K562 (cell line): ENCODE data around the gene ZMYM1.

Experiments used
- ESRRA ChIP-seq: fragments of 450-650 bp; IDR thresholded peaks from 2 replicates; pipeline ENCODE4 v1.6.1; 2014; ENCODE audit warnings: low read depth, mild to moderate bottlenecking, moderate library complexity, borderline replicate concordance
- FOS ChIP-seq: IDR thresholded peaks from 3 replicates; pipeline ENCODE4 v1.6.1; 2011; ENCODE audit not compliant: insufficient read length; ENCODE audit errors: extremely low read depth
- POLR2A ChIP-seq: fragments of 450-650 bp; conservative IDR thresholded peaks from 2 replicates; pipeline ENCODE4 v1.6.1; 2016
- POLR2AphosphoS5 ChIP-seq: IDR thresholded peaks from 2 replicates; pipeline ENCODE4 v1.6.1; 2011; ENCODE audit warnings: mild to moderate bottlenecking, low read depth, low read length, moderate library complexity; ENCODE audit not compliant: control insufficient read depth, insufficient read depth
- RBM25 ChIP-seq: fragments of 200-400 bp; formaldehyde crosslinking; IDR thresholded peaks from 2 replicates; pipeline ENCODE4 v1.6.1; 2018; ENCODE audit warnings: low read length, low read depth, moderate library complexity; ENCODE audit not compliant: severe bottlenecking
- ZNF668 ChIP-seq: fragments of 250-450 bp; sonication (Bioruptor Pico); IDR thresholded peaks from 2 replicates; pipeline ENCODE4 v1.8.0; 2022; ENCODE audit warnings: mild to moderate bottlenecking, inconsistent platforms
- TF ChIP-seq, protein P1 (sequence below), 3 experiments: IDR thresholded peaks in 2 of 3; conservative IDR thresholded peaks in 1 of 3; 2 replicates each; pipeline ENCODE4 v1.5.1; 2011 to 2012; ENCODE audit warnings: low read length in 3 of 3, mild to moderate bottlenecking in 3 of 3, control low read depth in 2 of 3, improper control_type of control experiment in 1 of 3, inconsistent platforms in 1 of 3, low read depth in 1 of 3, mixed read lengths in 1 of 3, moderate library complexity in 1 of 3; ENCODE audit not compliant: insufficient read depth in 2 of 3
- TF ChIP-seq, protein P2 (sequence below): sonication (generic); formaldehyde crosslinking; IDR thresholded peaks from 2 replicates; pipeline ENCODE4 v1.9.0; 2022; ENCODE audit warnings: mild to moderate bottlenecking, missing genetic modification reagents
- TF ChIP-seq, protein P3 (sequence below): sonication (generic); formaldehyde crosslinking; IDR thresholded peaks from 2 replicates; pipeline ENCODE4 v1.8.1; 2022; ENCODE audit warnings: missing genetic modification reagents
- TF ChIP-seq, protein P4 (sequence below), 2 experiments: fragments of 450-650 bp; formaldehyde crosslinking in 1 of 2; IDR thresholded peaks; 2 replicates each; pipeline versions ENCODE4 v1.4.0 to v1.6.1; 2014 to 2020; ENCODE audit warnings: mild to moderate bottlenecking in 2 of 2, borderline replicate concordance in 1 of 2, low read depth in 1 of 2

DNA sequence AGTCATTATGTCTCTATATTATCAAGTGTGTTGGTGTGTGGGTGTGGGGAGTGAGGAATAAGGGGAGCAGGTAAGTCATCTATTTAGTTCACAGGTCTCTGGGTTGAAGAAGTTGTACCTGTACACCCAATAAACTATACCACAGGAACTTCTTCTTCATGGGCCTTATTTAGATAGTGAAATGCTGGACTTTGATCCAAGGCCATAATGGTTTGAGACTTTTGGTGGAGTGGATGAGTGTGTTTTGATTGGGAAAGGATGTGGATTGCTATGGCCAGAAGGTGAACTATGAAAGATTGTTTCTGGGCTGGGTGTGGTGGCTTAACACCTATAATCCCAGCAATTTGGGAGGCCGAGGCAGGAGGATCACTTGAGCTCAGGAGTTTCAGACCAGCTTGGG lies 40.5 kb upstream of the ZMYM1 start:
- TF ChIP-seq, protein P1, sequence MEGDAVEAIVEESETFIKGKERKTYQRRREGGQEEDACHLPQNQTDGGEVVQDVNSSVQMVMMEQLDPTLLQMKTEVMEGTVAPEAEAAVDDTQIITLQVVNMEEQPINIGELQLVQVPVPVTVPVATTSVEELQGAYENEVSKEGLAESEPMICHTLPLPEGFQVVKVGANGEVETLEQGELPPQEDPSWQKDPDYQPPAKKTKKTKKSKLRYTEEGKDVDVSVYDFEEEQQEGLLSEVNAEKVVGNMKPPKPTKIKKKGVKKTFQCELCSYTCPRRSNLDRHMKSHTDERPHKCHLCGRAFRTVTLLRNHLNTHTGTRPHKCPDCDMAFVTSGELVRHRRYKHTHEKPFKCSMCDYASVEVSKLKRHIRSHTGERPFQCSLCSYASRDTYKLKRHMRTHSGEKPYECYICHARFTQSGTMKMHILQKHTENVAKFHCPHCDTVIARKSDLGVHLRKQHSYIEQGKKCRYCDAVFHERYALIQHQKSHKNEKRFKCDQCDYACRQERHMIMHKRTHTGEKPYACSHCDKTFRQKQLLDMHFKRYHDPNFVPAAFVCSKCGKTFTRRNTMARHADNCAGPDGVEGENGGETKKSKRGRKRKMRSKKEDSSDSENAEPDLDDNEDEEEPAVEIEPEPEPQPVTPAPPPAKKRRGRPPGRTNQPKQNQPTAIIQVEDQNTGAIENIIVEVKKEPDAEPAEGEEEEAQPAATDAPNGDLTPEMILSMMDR (IDR thresholded peaks at IDR 0.05 in 2 of 3, conservative IDR thresholded peaks at IDR 0.05 in 1 of 3; ENCODE audit: insufficient read depth in 2 of 3, low read depth in 1 of 3, low read length in 3 of 3): no peak
- TF ChIP-seq, protein P2, sequence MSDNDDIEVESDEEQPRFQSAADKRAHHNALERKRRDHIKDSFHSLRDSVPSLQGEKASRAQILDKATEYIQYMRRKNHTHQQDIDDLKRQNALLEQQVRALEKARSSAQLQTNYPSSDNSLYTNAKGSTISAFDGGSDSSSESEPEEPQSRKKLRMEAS (CRISPR knock-in tag): no peak
- TF ChIP-seq POLR2A (no peak), ESRRA (no peak), FOS (no peak), RBM25 (no peak), POLR2AphosphoS5 (no peak), ZNF668 (CRISPR knock-in tag) (no peak)
- TF ChIP-seq, protein P3, sequence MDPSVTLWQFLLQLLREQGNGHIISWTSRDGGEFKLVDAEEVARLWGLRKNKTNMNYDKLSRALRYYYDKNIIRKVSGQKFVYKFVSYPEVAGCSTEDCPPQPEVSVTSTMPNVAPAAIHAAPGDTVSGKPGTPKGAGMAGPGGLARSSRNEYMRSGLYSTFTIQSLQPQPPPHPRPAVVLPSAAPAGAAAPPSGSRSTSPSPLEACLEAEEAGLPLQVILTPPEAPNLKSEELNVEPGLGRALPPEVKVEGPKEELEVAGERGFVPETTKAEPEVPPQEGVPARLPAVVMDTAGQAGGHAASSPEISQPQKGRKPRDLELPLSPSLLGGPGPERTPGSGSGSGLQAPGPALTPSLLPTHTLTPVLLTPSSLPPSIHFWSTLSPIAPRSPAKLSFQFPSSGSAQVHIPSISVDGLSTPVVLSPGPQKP: no peak
- TF ChIP-seq, protein P4, sequence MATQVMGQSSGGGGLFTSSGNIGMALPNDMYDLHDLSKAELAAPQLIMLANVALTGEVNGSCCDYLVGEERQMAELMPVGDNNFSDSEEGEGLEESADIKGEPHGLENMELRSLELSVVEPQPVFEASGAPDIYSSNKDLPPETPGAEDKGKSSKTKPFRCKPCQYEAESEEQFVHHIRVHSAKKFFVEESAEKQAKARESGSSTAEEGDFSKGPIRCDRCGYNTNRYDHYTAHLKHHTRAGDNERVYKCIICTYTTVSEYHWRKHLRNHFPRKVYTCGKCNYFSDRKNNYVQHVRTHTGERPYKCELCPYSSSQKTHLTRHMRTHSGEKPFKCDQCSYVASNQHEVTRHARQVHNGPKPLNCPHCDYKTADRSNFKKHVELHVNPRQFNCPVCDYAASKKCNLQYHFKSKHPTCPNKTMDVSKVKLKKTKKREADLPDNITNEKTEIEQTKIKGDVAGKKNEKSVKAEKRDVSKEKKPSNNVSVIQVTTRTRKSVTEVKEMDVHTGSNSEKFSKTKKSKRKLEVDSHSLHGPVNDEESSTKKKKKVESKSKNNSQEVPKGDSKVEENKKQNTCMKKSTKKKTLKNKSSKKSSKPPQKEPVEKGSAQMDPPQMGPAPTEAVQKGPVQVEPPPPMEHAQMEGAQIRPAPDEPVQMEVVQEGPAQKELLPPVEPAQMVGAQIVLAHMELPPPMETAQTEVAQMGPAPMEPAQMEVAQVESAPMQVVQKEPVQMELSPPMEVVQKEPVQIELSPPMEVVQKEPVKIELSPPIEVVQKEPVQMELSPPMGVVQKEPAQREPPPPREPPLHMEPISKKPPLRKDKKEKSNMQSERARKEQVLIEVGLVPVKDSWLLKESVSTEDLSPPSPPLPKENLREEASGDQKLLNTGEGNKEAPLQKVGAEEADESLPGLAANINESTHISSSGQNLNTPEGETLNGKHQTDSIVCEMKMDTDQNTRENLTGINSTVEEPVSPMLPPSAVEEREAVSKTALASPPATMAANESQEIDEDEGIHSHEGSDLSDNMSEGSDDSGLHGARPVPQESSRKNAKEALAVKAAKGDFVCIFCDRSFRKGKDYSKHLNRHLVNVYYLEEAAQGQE (IDR thresholded peaks at IDR 0.05; ENCODE audit: borderline replicate concordance): no peak
- TF ChIP-seq, protein P4 (CRISPR knock-in tag; IDR thresholded peaks at IDR 0.05; ENCODE audit: low read depth): no peak
